HCT116 (cell line): ENCODE data around the gene SNHG17.
A peak's percentile ranks its signal among the peaks of the same experiment; 100 is the strongest.

Experiments
- ATF3 ChIP-seq: IDR thresholded peaks from 2 replicates; pipeline ENCODE4 v1.6.1; 2012
- CEBPB ChIP-seq: IDR thresholded peaks from 2 replicates; pipeline ENCODE4 v1.6.1; 2012; ENCODE audit warnings: low read depth
- CTCF ChIP-seq, 3 experiments: fragments of 200-600 bp in 1 of 3; sonication (generic) in 1 of 3; IDR thresholded peaks in 2 of 3; conservative IDR thresholded peaks in 1 of 3; 2 replicates each; pipeline ENCODE4 v1.5.1; 2012 to 2017; ENCODE audit warnings: low read depth in 2 of 3, low read length in 2 of 3, antibody characterized with exemption in 1 of 3, borderline replicate concordance in 1 of 3, control low read depth in 1 of 3, mild to moderate bottlenecking in 1 of 3, mixed read lengths in 1 of 3, mixed run types in 1 of 3, moderate library complexity in 1 of 3; ENCODE audit not compliant: insufficient read depth in 1 of 3
- EZH2phosphoT487 ChIP-seq: fragments of 200-600 bp; IDR thresholded peaks from 2 replicates; pipeline ENCODE4 v1.6.1; 2018; ENCODE audit warnings: antibody characterized with exemption, borderline replicate concordance
- FOSL1 ChIP-seq: IDR thresholded peaks from 2 replicates; pipeline ENCODE4 v1.6.1; 2012; ENCODE audit warnings: low read depth
- JUND ChIP-seq: IDR thresholded peaks from 2 replicates; pipeline ENCODE4 v1.6.1; 2012
- MAX ChIP-seq: IDR thresholded peaks from 2 replicates; pipeline ENCODE4 v1.6.1; 2012
- POLR2A ChIP-seq: IDR thresholded peaks from 2 replicates; pipeline ENCODE4 v1.7.0; 2011; ENCODE audit warnings: borderline replicate concordance; ENCODE audit not compliant: insufficient read depth, insufficient read length; ENCODE audit errors: extremely low read depth
- POLR2AphosphoS5 ChIP-seq: IDR thresholded peaks from 2 replicates; pipeline ENCODE4 v1.6.1; 2011; ENCODE audit warnings: mild to moderate bottlenecking, low read depth, low read length, moderate library complexity
- REST ChIP-seq: IDR thresholded peaks from 2 replicates; pipeline ENCODE4 v1.6.1; 2012; ENCODE audit warnings: low read depth
- SIN3A ChIP-seq: IDR thresholded peaks from 2 replicates; pipeline ENCODE4 v1.6.1; 2012; ENCODE audit warnings: low read depth
- ZFX ChIP-seq: fragments of 450-650 bp; IDR thresholded peaks from 2 replicates; pipeline ENCODE4 v1.6.1; 2017

GRCh38 chr20:38387953-38388352 lies 47.2 kb downstream of the SNHG17 start:
- TF ChIP-seq POLR2A (no peak), POLR2AphosphoS5 (no peak), ZFX (no peak), CTCF (IDR thresholded peaks at IDR 0.05 in 2 of 3, conservative IDR thresholded peaks at IDR 0.05 in 1 of 3; ENCODE audit: borderline replicate concordance in 1 of 3, insufficient read depth in 1 of 3, low read depth in 2 of 3, low read length in 2 of 3) (0 out of 6 replicates have a peak, but pooled peaks of 2 of the 3 experiments have one; percentile 4 to 8), FOSL1 (no peak), ATF3 (no peak), REST (no peak), CEBPB (no peak), SIN3A (no peak), EZH2phosphoT487 (no peak), MAX (no peak), JUND (no peak)
